SU-DHL-6 (cell line): ENCODE results near the gene SIT1.

Experiments used
- H2AFZ ChIP-seq: fragments of 200-600 bp; sonication (generic); 2 replicates; pipeline ENCODE4 v1.6.1; 2014; ENCODE audit warnings: low read depth, mild to moderate bottlenecking, moderate library complexity, mixed read lengths, antibody characterized with exemption, low read length; ENCODE audit not compliant: severe bottlenecking
- H3F3A ChIP-seq: fragments of 200-600 bp; shearing (Covaris generic); 2 replicates; pipeline ENCODE4 v1.6.0; 2016; ENCODE audit warnings: antibody characterized with exemption, mild to moderate bottlenecking; ENCODE audit not compliant: insufficient read depth
- H3K27ac ChIP-seq: fragments of 200-600 bp; sonication (generic); 2 replicates; pipeline ENCODE4 v1.5.1; 2016; ENCODE audit warnings: low read depth, mild to moderate bottlenecking, low read length, moderate library complexity, mixed read lengths
- H3K27me3 ChIP-seq: fragments of 200-600 bp; sonication (generic), shearing (Covaris generic); 2 replicates; pipeline ENCODE4 v1.6.0; 2014; ENCODE audit warnings: mild to moderate bottlenecking, low read length
- H3K36me3 ChIP-seq: fragments of 200-600 bp; sonication (generic); 2 replicates; pipeline ENCODE4 v1.6.1; 2014; ENCODE audit warnings: mild to moderate bottlenecking, low read length, mixed read lengths
- H3K4me2 ChIP-seq: fragments of 300-600, 200-600 bp; shearing (Covaris generic), sonication (generic); 2 replicates; pipeline ENCODE4 v1.6.0; 2014; ENCODE audit warnings: low read length, low read depth, mild to moderate bottlenecking; ENCODE audit not compliant: poor library complexity, severe bottlenecking
- H3K4me3 ChIP-seq: fragments of 200-600 bp; sonication (generic); 2 replicates; pipeline ENCODE4 v1.5.1; 2014; ENCODE audit warnings: antibody characterized with exemption, low read length, mild to moderate bottlenecking, mixed read lengths; ENCODE audit not compliant: insufficient read depth, poor library complexity, severe bottlenecking
- H3K79me2 ChIP-seq: fragments of 200-600 bp; sonication (generic); 2 replicates; pipeline ENCODE4 v1.6.1; 2014; ENCODE audit warnings: mild to moderate bottlenecking, low read length, moderate library complexity; ENCODE audit not compliant: insufficient read depth
- H3K9ac ChIP-seq: fragments of 200-600 bp; sonication (generic); 2 replicates; pipeline ENCODE4 v1.7.0; 2014; ENCODE audit warnings: mild to moderate bottlenecking, low read length
- H3K9me2 ChIP-seq: fragments of 200-600 bp; sonication (generic); replicated peaks from 2 replicates; pipeline ENCODE4 v1.6.1; 2014; ENCODE audit warnings: low read length; ENCODE audit not compliant: insufficient read depth
- H3K9me3 ChIP-seq: fragments of 200-600 bp; sonication (generic); 2 replicates; pipeline ENCODE4 v1.6.1; 2014; ENCODE audit warnings: low read length, mixed read lengths; ENCODE audit not compliant: insufficient read depth
- H4K20me1 ChIP-seq: fragments of 200-600 bp; sonication (generic); 2 replicates; pipeline ENCODE4 v1.6.1; 2014; ENCODE audit warnings: low read depth, mild to moderate bottlenecking, antibody characterized with exemption, low read length, moderate library complexity, mixed read lengths
- CTCF ChIP-seq: fragments of 200-600 bp; sonication (generic); IDR thresholded peaks from one replicate; pipeline ENCODE4 v1.5.1; 2017; ENCODE audit warnings: antibody characterized with exemption, mild to moderate bottlenecking, low read length, moderate library complexity; ENCODE audit not compliant: insufficient read depth, poor library complexity, severe bottlenecking
- EZH2phosphoT487 ChIP-seq: fragments of 200-600 bp; sonication (generic), shearing (Covaris generic); conservative IDR thresholded peaks from 2 replicates; pipeline ENCODE4 v1.6.1; 2018; ENCODE audit warnings: mild to moderate bottlenecking, antibody characterized with exemption, low read length, moderate library complexity, mixed read lengths

The SIT1 gene

GRCh38 chr9:35665471-35665818 lies 14.7 kb upstream of the SIT1 start:
- Histone ChIP-seq H3K9me3 (no peaks in the 10 kb centered on the region), H3K79me2 (0 out of 2 replicates have a peak, but pooled peaks cover 8% of the 10 kb centered on the region), H2AFZ (peak overlapping the region; percentile 79), H3K36me3 (no peaks in the 10 kb centered on the region), H3K9me2 (no peaks in the 10 kb centered on the region), H3K4me3 (peak overlapping the region; percentile 64), H3K4me2 (peak overlapping the region; percentile 70), H3K27me3 (no peaks in the 10 kb centered on the region), H3K27ac (peak overlapping the region; percentile 86), H3F3A (peaks cover 41% of the 10 kb centered on the region), H4K20me1 (no peaks in the 10 kb centered on the region), H3K9ac (peak overlapping the region; percentile 80)
- TF ChIP-seq EZH2phosphoT487 (no peak), CTCF (no peak)

DNA sequence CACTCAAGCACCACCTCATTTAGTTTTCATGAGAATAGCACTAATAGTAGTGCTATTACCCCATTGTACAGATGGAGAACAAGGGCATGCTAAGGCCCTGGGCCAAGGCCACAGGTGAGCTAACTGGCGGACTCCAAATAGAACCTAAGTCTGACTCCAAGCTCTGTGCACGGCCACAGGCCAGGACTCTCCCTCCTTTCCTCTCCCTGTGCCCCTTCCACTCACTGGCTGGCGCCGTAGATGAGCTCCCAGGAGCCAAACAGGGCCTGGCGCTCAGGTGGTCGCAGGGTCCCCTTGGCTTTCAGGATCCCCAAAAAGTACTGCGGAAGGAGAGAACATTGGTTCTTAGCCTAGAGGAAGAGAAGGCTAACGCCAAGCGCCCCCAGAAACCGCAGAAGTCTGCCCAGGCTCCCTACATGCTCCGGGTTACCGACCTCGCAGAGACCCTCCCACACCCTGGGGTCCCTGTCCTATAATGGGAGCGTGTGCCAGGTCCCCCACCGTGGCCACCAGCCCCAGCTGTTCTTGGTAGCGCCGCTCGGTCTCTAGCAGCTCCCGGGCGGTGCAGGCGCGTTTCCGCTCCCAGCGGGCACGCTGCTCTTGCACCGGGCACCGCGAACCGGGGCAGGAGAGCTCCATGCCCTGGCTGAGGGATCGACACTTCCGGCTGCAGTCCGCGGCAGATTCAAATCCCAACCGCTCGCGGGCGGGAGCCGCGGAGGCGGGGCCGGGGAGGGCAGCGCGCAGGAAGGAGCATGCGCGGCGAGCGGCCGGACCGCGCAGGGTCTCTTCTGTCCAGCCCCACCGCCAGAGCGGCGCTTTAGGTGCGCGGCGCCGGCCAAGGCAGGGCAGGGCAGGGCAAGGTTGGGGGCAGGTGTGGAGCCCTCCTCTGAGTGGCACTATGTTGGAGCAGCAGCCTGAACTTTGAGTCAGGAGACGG lies 14.1 kb upstream of the SIT1 start, which contains the start of gene ARHGEF39:
TSS of gene ARHGEF39 (minus strand) at position 665 of the 940 bp plus-strand sequence. CDS start at position 639, 26 bp downstream.
- no peaks in the 10 kb centered on the region for H4K20me1 ChIP-seq
- no peaks in the 10 kb centered on the region for H3K9me3 ChIP-seq
- peak within 1 kb of the TSS; percentile 79 for H2AFZ ChIP-seq
- peak within 1 kb of the TSS; percentile 86 for H3K27ac ChIP-seq
- H3K4me3 ChIP-seq, result peak within 1 kb of the TSS; percentile 64
- H3K36me3 ChIP-seq, result no peaks in the 10 kb centered on the region
- peak within 1 kb of the TSS; percentile 80 for H3K9ac ChIP-seq
- peak within 1 kb of the TSS; percentile 70 for H3K4me2 ChIP-seq
- 0 out of 2 replicates have a peak, but pooled peaks cover 8% of the 10 kb centered on the region for H3K79me2 ChIP-seq
- H3F3A ChIP-seq, result peaks cover 46% of the 10 kb centered on the region
- peak; percentile 37 for TF ChIP-seq CTCF
- TF ChIP-seq EZH2phosphoT487, result no peak
- H3K9me2 ChIP-seq, result no peaks in the 10 kb centered on the region
- H3K27me3 ChIP-seq, result no peaks in the 10 kb centered on the region

GRCh38 chr9:35662437-35662836 lies 11.7 kb upstream of the SIT1 start:
- Histone ChIP-seq H3K27me3 (no peaks in the 10 kb centered on the region), H4K20me1 (no peaks in the 10 kb centered on the region), H3K4me3 (no peak overlapping the region), H3K9me2 (no peaks in the 10 kb centered on the region), H3K9ac (no peak overlapping the region), H2AFZ (no peak overlapping the region), H3F3A (peaks cover 60% of the 10 kb centered on the region), H3K79me2 (peaks cover 14% of the 10 kb centered on the region; the same call in 1 of the 2 replicates), H3K9me3 (no peaks in the 10 kb centered on the region), H3K4me2 (no peak overlapping the region), H3K36me3 (no peaks in the 10 kb centered on the region), H3K27ac (no peak overlapping the region)
- no peak for TF ChIP-seq EZH2phosphoT487
- TF ChIP-seq CTCF, result no peak
